NT2/D1 (cell line): Measurements from ENCODE around the gene PODXL.
A peak's percentile ranks its signal among the peaks of the same experiment; 100 is the strongest.

ENCODE experiments used
- DNase-seq: peaks from one replicate; pipeline ENCODE4 v3.0.0-alpha.2; 2011; ENCODE audit warnings: low read depth, low spot score
- H3K27me3 ChIP-seq: 2 replicates; pipeline ENCODE4 v1.6.0; 2011; ENCODE audit warnings: mild to moderate bottlenecking; ENCODE audit not compliant: insufficient read length, insufficient read depth
- H3K36me3 ChIP-seq: 2 replicates; pipeline ENCODE4 v1.6.1; 2011; ENCODE audit warnings: mild to moderate bottlenecking, low read length, mixed read lengths; ENCODE audit not compliant: insufficient read depth, insufficient read length
- H3K4me1 ChIP-seq: 2 replicates; pipeline ENCODE4 v1.5.1; 2011; ENCODE audit not compliant: insufficient read depth, insufficient read length
- H3K4me3 ChIP-seq: 2 replicates; pipeline ENCODE4 v1.5.1; 2011; ENCODE audit warnings: low read depth; ENCODE audit not compliant: insufficient read length
- H3K9ac ChIP-seq: 2 replicates; pipeline ENCODE4 v1.6.0; 2011; ENCODE audit warnings: low read depth; ENCODE audit not compliant: insufficient read length
- H3K9me3 ChIP-seq: 2 replicates; pipeline ENCODE4 v1.5.1; 2011; ENCODE audit warnings: mild to moderate bottlenecking, low read length; ENCODE audit not compliant: insufficient read depth
- SUZ12 ChIP-seq: IDR thresholded peaks from 2 replicates; pipeline ENCODE4 v1.6.1; 2011; ENCODE audit not compliant: insufficient read length, insufficient read depth; ENCODE audit errors: extremely low read depth
- YY1 ChIP-seq: IDR thresholded peaks from 2 replicates; pipeline ENCODE4 v1.6.1; 2011; ENCODE audit not compliant: insufficient read length, insufficient read depth
- ZNF274 ChIP-seq: IDR thresholded peaks from 2 replicates; pipeline ENCODE4 v1.6.1; 2011; ENCODE audit warnings: mild to moderate bottlenecking, low read depth, low read length

PODXL gene

DNA sequence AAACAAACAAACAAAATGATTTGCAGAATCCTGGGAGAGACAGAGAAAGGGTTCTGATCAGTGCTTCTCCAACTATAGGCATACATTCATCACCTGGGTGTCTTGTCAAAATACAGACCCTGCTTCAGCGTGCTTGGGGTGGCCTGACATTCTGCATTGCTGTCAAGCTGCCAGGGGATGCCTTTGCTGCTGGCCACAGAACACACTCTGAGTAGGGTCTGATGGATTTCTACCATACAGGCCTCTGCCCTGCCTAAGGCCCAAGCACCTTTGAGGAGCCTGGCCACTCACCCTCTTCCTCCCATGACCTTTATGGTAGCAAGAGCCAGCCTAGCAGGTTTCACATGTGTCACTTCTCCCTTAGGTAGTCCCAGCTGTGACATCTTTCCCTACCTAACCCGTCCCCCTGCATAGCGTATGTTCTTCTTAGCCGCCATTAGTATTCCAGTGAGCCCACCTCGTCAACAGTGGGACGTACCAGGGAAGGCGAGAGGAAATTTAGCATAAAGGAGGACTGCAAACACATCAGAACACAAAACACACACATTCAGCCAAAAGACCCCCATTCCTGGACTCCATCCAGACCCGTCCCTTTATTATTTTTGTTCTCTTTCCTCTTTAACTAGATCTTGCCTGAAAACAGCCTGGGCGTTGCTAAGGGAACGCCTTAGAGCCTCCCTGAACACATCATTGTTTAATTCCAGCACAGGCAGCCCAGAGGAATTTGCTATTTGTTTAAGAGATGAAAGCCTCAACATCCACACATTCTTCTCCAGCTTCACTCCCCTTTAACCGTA, 43.9 kb upstream of the PODXL start:
- Histone ChIP-seq H3K27me3 (no peaks in the 10 kb centered on the region), H3K9ac (peak overlapping the region; percentile 3), H3K9me3 (no peaks in the 10 kb centered on the region), H3K4me3 (no peak overlapping the region), H3K36me3 (no peaks in the 10 kb centered on the region), H3K4me1 (peaks cover 14% of the 10 kb centered on the region)
- TF ChIP-seq ZNF274 (no peak), YY1 (no peak), SUZ12 (no peak)
- DNase-seq, result no peak

DNA sequence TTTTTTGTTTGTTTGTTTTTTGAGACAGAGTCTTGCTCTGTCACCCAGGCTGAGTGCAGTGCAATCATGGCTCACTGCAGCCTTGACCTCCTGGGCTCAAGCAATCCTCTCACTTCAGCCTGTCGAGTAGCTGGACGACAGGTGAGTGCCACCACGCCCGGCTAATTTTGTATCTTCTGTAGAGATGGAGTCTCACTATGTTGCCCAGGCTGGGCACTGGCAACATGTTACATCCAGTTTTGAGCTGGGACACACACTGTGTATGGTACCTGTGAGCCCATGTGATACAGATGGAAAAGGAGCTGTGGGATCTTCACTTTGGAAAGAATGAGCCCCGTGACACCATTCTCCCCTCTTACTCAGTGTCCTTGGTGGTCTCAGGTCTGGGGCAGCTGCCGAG, 40.4 kb upstream of the PODXL start:
- Histone ChIP-seq H3K9ac (peak overlapping the region; percentile 32), H3K4me1 (peaks cover 12% of the 10 kb centered on the region), H3K9me3 (no peaks in the 10 kb centered on the region), H3K4me3 (no peak overlapping the region), H3K27me3 (no peaks in the 10 kb centered on the region), H3K36me3 (no peaks in the 10 kb centered on the region)
- DNase-seq, result no peak
- no peak for TF ChIP-seq ZNF274
- no peak for TF ChIP-seq YY1
- TF ChIP-seq SUZ12, result no peak

DNA sequence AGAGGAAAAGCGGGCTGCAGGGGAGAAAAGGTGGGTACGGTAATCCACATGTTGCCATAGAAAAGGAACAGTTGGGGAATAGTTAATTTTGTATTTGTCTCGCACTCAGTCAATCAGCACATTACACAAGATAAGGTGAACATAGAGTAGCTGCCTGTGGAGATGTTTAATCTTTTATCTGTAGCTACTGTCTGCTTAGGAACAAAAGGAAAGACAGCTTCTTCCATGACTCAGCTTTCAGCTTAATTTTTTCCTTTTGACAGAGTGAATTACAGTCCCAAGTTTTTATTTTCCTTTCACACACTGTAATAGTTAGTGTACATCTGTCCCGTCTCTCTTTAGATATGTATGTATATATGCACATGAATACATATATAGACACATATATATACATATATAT, 39.3 kb upstream of the PODXL start:
- Histone ChIP-seq H3K9me3 (no peaks in the 10 kb centered on the region), H3K36me3 (no peaks in the 10 kb centered on the region), H3K9ac (no peak overlapping the region), H3K4me3 (no peak overlapping the region), H3K4me1 (peaks cover 7% of the 10 kb centered on the region), H3K27me3 (no peaks in the 10 kb centered on the region)
- DNase-seq, result no peak
- TF ChIP-seq SUZ12 (no peak), ZNF274 (no peak), YY1 (no peak)

DNA sequence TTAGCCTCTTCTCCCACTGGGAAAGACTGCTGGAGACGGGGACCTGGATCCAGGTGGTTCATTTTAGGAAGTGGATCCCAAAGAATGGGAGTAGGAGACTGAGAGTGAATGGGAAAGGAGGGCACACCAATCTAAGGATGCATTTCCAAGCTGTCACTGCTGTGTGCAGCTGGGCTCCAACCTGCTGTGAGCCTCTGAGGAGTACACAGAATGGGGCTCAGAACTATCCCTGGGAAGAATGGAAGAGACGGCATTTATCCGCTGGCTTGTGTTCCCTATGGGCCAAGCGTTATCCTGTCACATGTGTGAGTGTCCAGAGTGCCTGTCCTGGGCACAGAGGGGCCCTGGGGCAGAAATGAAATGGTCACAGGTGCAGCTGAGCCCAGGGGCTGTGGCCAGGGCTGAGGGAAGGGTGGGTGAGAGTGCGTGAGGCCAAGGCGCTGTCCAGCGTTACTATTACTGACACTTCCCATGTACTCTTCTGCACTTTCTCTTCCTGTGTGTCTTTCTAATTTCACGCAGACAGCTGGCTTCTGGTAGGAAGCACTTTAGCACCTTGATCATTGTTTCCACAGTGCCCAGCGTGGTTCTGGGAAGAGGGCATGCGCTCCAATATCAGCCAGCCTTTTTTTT, 35.4 kb upstream of the PODXL start:
- Histone ChIP-seq H3K27me3 (no peaks in the 10 kb centered on the region), H3K4me3 (no peak overlapping the region), H3K4me1 (peaks cover 12% of the 10 kb centered on the region), H3K36me3 (no peaks in the 10 kb centered on the region), H3K9me3 (no peaks in the 10 kb centered on the region), H3K9ac (no peak overlapping the region)
- TF ChIP-seq SUZ12, result no peak
- TF ChIP-seq YY1, result no peak
- no peak for TF ChIP-seq ZNF274
- no peak for DNase-seq

DNA sequence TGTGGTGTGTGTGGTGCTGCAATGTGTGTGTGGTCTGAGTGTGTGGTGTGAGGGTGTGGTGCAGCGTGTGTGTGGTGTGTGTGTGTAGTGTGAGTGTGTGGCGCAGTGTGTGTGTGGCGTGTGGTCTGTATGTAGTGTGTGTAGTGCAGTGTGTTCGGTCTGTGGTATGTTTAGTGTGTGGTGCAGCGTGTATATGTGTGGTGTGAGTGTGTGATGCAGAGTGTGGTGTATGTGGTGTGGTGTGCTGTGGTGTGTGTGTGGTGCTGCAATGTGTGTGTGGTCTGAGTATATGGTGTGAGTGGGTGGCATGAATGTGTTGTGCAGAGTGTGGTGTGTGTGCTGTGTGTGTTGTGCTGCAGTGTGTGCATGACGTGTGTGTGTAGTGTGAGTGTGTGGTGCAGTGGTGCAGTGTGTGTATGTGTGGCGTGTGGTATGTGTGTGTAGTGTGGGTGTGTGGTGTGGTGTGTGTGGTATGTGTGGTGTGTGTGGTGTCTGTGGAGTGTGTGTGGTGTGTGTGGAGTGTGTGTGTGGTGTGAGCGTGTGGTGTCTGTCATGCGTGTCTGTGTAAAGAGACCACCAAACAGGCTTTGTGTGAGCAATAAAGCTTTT, 31.0 kb upstream of the PODXL start:
- no peaks in the 10 kb centered on the region for H3K36me3 ChIP-seq
- H3K9me3 ChIP-seq, result no peaks in the 10 kb centered on the region
- TF ChIP-seq YY1 (no peak), SUZ12 (no peak), ZNF274 (no peak)
- no peaks in the 10 kb centered on the region for H3K27me3 ChIP-seq
- H3K9ac ChIP-seq, result peak overlapping the region; percentile 0
- peak overlapping the region; percentile 2 for H3K4me3 ChIP-seq
- H3K4me1 ChIP-seq, result peaks cover 22% of the 10 kb centered on the region
- no peak for DNase-seq

DNA sequence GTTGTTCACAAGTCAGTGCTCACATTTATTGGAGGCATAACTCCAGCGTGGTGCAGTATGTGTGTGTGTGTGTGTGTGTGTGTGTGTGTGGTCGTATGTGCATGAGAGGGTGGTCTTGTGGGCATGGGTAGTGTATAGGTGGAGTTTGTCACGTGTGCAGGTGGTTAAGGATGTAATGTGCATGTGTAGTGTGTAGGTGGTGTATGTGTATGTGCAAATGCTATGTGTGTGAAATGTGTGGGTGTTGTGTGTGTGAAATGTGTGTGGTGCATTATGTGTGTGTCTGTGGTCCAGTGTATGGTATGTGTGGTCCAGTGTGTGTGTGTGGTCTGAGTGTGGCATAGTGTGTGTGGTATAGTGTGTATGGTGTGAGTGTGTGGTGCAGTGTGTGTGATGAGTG, 30.3 kb upstream of the PODXL start:
- Histone ChIP-seq H3K27me3 (no peaks in the 10 kb centered on the region), H3K4me1 (peaks cover 24% of the 10 kb centered on the region), H3K9me3 (no peaks in the 10 kb centered on the region), H3K36me3 (no peaks in the 10 kb centered on the region), H3K4me3 (peak overlapping the region; percentile 2), H3K9ac (peak overlapping the region; percentile 0)
- no peak for TF ChIP-seq YY1
- TF ChIP-seq ZNF274, result no peak
- no peak for TF ChIP-seq SUZ12
- DNase-seq, result no peak

DNA sequence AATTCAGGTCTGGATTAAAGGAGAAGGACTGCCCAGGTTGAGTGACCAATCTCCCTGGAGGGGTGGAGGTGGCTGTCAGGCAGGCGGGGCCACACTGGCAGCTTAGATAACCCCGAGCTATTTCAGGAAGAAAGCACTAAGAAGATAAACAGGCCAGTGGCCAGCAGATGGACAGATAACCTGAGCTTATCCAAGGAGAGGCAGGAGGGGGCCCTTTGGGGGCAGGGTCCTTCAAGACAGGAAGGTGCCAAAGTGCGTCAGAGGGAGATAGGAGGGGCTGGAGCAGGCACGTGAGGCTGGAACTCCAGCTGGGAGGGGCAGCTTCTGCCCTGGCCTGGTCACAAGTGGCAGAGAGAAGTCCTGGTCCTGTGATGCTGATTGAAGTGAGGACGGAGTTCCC, 29.8 kb upstream of the PODXL start:
- H3K4me3 ChIP-seq, result no peak overlapping the region
- H3K36me3 ChIP-seq, result no peaks in the 10 kb centered on the region
- TF ChIP-seq YY1, result no peak
- no peak for TF ChIP-seq ZNF274
- TF ChIP-seq SUZ12, result no peak
- no peak for DNase-seq
- no peaks in the 10 kb centered on the region for H3K9me3 ChIP-seq
- no peaks in the 10 kb centered on the region for H3K27me3 ChIP-seq
- H3K4me1 ChIP-seq, result peaks cover 29% of the 10 kb centered on the region
- no peak overlapping the region for H3K9ac ChIP-seq
